Measurements from ENCODE around the gene SPHK2.

The SPHK2 gene

GRCh38 chr19:48606463-48607358, 12.6 kb upstream of the SPHK2 start, which contains the start of gene SPACA4:
TSS of gene SPACA4 (plus strand) at chr19:48606742. CDS start at chr19:48606979, 237 bp downstream.
- DNase-seq (ENCODE audit: low read depth) = no peak

GRCh38 chr19:48607359-48607755, 11.9 kb upstream of the SPHK2 start:
- DNase-seq (ENCODE audit: low read depth) = no peak

- DNase-seq (ENCODE audit: low read depth) = peak; percentile 42
Observed at GRCh38 chr19:48608798-48609263, 10.5 kb upstream of the SPHK2 start.

- no peak for DNase-seq (ENCODE audit: low read depth)
Observed at GRCh38 chr19:48609571-48610108, 9.7 kb upstream of the SPHK2 start.

- DNase-seq (ENCODE audit: low read depth) = no peak
Observed at GRCh38 chr19:48611872-48612271, 7.4 kb upstream of the SPHK2 start.

GRCh38 chr19:48613024-48613851, 6.1 kb upstream of the SPHK2 start:
- DNase-seq (ENCODE audit: low read depth) = no peak

- no peak for DNase-seq (ENCODE audit: low read depth)
Observed at GRCh38 chr19:48613852-48614435, 5.4 kb upstream of the SPHK2 start.

- no peak for DNase-seq (ENCODE audit: low read depth)
Observed at GRCh38 chr19:48614436-48615230, 4.7 kb upstream of the SPHK2 start, which contains the start of gene FAM83E. TSS of gene FAM83E (minus strand) at chr19:48615076. CDS start at chr19:48613372, 1,704 bp downstream.

- no peak for DNase-seq (ENCODE audit: low read depth)
Observed at GRCh38 chr19:48615231-48616040, 3.9 kb upstream of the SPHK2 start.

GRCh38 chr19:48616041-48616436, 3.3 kb upstream of the SPHK2 start:
- no peak for DNase-seq (ENCODE audit: low read depth)

- no peak for DNase-seq (ENCODE audit: low read depth)
Observed at GRCh38 chr19:48616491-48617056, 2.7 kb upstream of the SPHK2 start.

GRCh38 chr19:48617146-48617937, 2.0 kb upstream of the SPHK2 start:
- DNase-seq (ENCODE audit: low read depth) = no peak

- DNase-seq (ENCODE audit: low read depth) = no peak
Observed at GRCh38 chr19:48618278-48618915, 909 bp upstream of the SPHK2 start.

- peak; percentile 46 for DNase-seq (ENCODE audit: low read depth)
Observed at GRCh38 chr19:48619692-48620585, 633 bp downstream of the SPHK2 start.

GRCh38 chr19:48623556-48624066, 4.3 kb downstream of the SPHK2 start:
- no peak for DNase-seq (ENCODE audit: low read depth)

- peak; percentile 96 for DNase-seq (ENCODE audit: low read depth)
Observed at GRCh38 chr19:48624067-48624594, 4.8 kb downstream of the SPHK2 start.

All from amniotic epithelial cell (primary cell).